H9 (cell line): ENCODE measurements around the gene PSME1. TPM values are rescaled to one million over a fixed set of nuclear protein-coding genes. Genes with fewer than 3 reads are reported as not detected.

Source experiments
- DNase-seq: peaks from one replicate; pipeline ENCODE4 v3.0.0-alpha.2; 2017
- H2AFZ ChIP-seq: one replicate; pipeline ENCODE4 v1.6.1; 2013; ENCODE audit warnings: mild to moderate bottlenecking, low read length, control low read depth, moderate library complexity
- H2AK5ac ChIP-seq: 2 replicates; pipeline ENCODE4 v1.6.1; 2013; ENCODE audit warnings: low read length, control low read depth, mixed read lengths; ENCODE audit not compliant: insufficient read length
- H2BK120ac ChIP-seq: one replicate; pipeline ENCODE4 v1.6.1; 2013; ENCODE audit warnings: low read depth, mild to moderate bottlenecking, low read length, control low read depth, inconsistent platforms; ENCODE audit not compliant: poor library complexity, severe bottlenecking
- H2BK12ac ChIP-seq: 2 replicates; pipeline ENCODE4 v1.6.1; 2013; ENCODE audit warnings: low read length, control low read depth, mixed read lengths, low read depth; ENCODE audit not compliant: insufficient read length
- H2BK15ac ChIP-seq: 2 replicates; pipeline ENCODE4 v1.6.1; 2013; ENCODE audit warnings: low read depth, low read length, control low read depth
- H2BK20ac ChIP-seq: one replicate; pipeline ENCODE4 v1.6.1; 2013; ENCODE audit warnings: low read depth, mild to moderate bottlenecking, low read length, control low read depth, inconsistent platforms; ENCODE audit not compliant: poor library complexity, severe bottlenecking
- H2BK5ac ChIP-seq: 2 replicates; pipeline ENCODE4 v1.6.1; 2013; ENCODE audit warnings: low read length, control low read depth, mixed read lengths; ENCODE audit not compliant: insufficient read length
- H3K14ac ChIP-seq: 2 replicates; pipeline ENCODE4 v1.6.1; 2013; ENCODE audit warnings: low read length, control low read depth; ENCODE audit not compliant: insufficient read depth
- H3K18ac ChIP-seq: 2 replicates; pipeline ENCODE4 v1.6.1; 2013; ENCODE audit warnings: low read depth, mild to moderate bottlenecking, mixed read lengths, low read length, control low read depth; ENCODE audit not compliant: insufficient read length
- H3K23ac ChIP-seq: 2 replicates; pipeline ENCODE4 v1.6.1; 2013; ENCODE audit warnings: low read length, control low read depth, mixed read lengths, low read depth; ENCODE audit not compliant: insufficient read length
- H3K23me2 ChIP-seq: 2 replicates; pipeline ENCODE4 v1.6.1; 2013; ENCODE audit warnings: low read depth, mild to moderate bottlenecking, mixed read lengths, low read length, control low read depth; ENCODE audit not compliant: insufficient read length, poor library complexity, severe bottlenecking
- H3K27ac ChIP-seq: 2 replicates; pipeline ENCODE4 v1.5.1; 2013; ENCODE audit warnings: low read length, control low read depth, mixed read lengths, low read depth; ENCODE audit not compliant: insufficient read length
- H3K27me3 ChIP-seq: 2 replicates; pipeline ENCODE4 v1.6.1; 2013; ENCODE audit warnings: low read length, control low read depth, inconsistent platforms; ENCODE audit not compliant: insufficient read depth
- H3K4ac ChIP-seq: 2 replicates; pipeline ENCODE4 v1.6.1; 2013; ENCODE audit warnings: low read depth, mild to moderate bottlenecking, control low read depth, inconsistent platforms, low read length, moderate library complexity
- H3K4me1 ChIP-seq: 2 replicates; pipeline ENCODE4 v1.6.1; 2013; ENCODE audit warnings: low read length, control low read depth, inconsistent platforms; ENCODE audit not compliant: insufficient read depth
- H3K4me2 ChIP-seq: 2 replicates; pipeline ENCODE4 v1.6.1; 2013; ENCODE audit warnings: low read length, control low read depth, mixed read lengths; ENCODE audit not compliant: insufficient read length, insufficient read depth
- H3K56ac ChIP-seq: 2 replicates; pipeline ENCODE4 v1.6.1; 2013; ENCODE audit warnings: low read depth, mild to moderate bottlenecking, mixed read lengths, low read length, control low read depth; ENCODE audit not compliant: insufficient read length
- H3K79me1 ChIP-seq: 2 replicates; pipeline ENCODE4 v1.6.1; 2013; ENCODE audit warnings: low read depth, mild to moderate bottlenecking, moderate library complexity, low read length, control low read depth, inconsistent platforms; ENCODE audit not compliant: insufficient read depth, poor library complexity, severe bottlenecking
- H3K79me2 ChIP-seq: 2 replicates; pipeline ENCODE4 v1.6.1; 2013; ENCODE audit warnings: low read length, control low read depth, inconsistent platforms; ENCODE audit not compliant: insufficient read depth
- H3K9ac ChIP-seq: 2 replicates; pipeline ENCODE4 v1.6.1; 2013; ENCODE audit warnings: low read length, control low read depth, mixed read lengths; ENCODE audit not compliant: insufficient read length; ENCODE audit errors: extremely low read depth
- H3K9me3 ChIP-seq: one replicate; pipeline ENCODE4 v1.6.1; 2013; ENCODE audit warnings: low read depth, low read length, inconsistent platforms; ENCODE audit not compliant: control insufficient read depth
- H3T11ph ChIP-seq: one replicate; pipeline ENCODE4 v1.6.1; 2013; ENCODE audit warnings: mild to moderate bottlenecking, low read length, control low read depth, inconsistent platforms
- H4K20me1 ChIP-seq: one replicate; pipeline ENCODE4 v1.6.1; 2013; ENCODE audit not compliant: control insufficient read depth, insufficient read length, insufficient read depth
- H4K5ac ChIP-seq: 2 replicates; pipeline ENCODE4 v1.6.1; 2013; ENCODE audit warnings: low read depth, mild to moderate bottlenecking, mixed read lengths, low read length, control low read depth; ENCODE audit not compliant: insufficient read length
- H4K8ac ChIP-seq: replicated peaks from 2 replicates; pipeline ENCODE4 v1.6.1; 2013; ENCODE audit warnings: low read length, control low read depth, mixed read lengths, low read depth; ENCODE audit not compliant: insufficient read length
- H4K91ac ChIP-seq: 2 replicates; pipeline ENCODE4 v1.6.1; 2013; ENCODE audit warnings: low read depth, mild to moderate bottlenecking, moderate library complexity, mixed read lengths, low read length, control low read depth; ENCODE audit not compliant: insufficient read length
- H3K27ac Mint-ChIP-seq, 3 experiments: 2 replicates in 2 of 3; 3 replicates in 1 of 3; pipeline ENCODE4 v1.8.0; 2020 to 2021; ENCODE audit warnings: mixed read lengths in 3 of 3, mild to moderate bottlenecking in 1 of 3, moderate library complexity in 1 of 3
- H3K27me3 Mint-ChIP-seq: 2 replicates; pipeline ENCODE4 v1.8.0; 2021; ENCODE audit warnings: low read depth, mild to moderate bottlenecking, moderate library complexity, mixed read lengths
- H3K36me3 Mint-ChIP-seq, 3 experiments: 2 replicates in 2 of 3; 3 replicates in 1 of 3; pipeline ENCODE4 v1.8.0; 2020 to 2021; ENCODE audit warnings: low read depth in 3 of 3, mixed read lengths in 3 of 3; ENCODE audit not compliant: insufficient read depth in 1 of 3
- H3K4me1 Mint-ChIP-seq, 2 experiments: 2 replicates each; pipeline ENCODE4 v1.8.0; 2020; ENCODE audit warnings: mixed read lengths in 2 of 2
- H3K4me3 Mint-ChIP-seq, 2 experiments: 2 replicates in 1 of 2; 3 replicates in 1 of 2; pipeline ENCODE4 v1.8.0; 2020 to 2021; ENCODE audit warnings: mild to moderate bottlenecking in 2 of 2, mixed read lengths in 2 of 2, moderate library complexity in 1 of 2
- H3K9me3 Mint-ChIP-seq, 2 experiments: 2 replicates in 1 of 2; 3 replicates in 1 of 2; pipeline ENCODE4 v1.8.0; 2020; ENCODE audit warnings: mild to moderate bottlenecking in 2 of 2, mixed read lengths in 2 of 2, moderate library complexity in 1 of 2
- CTCF ChIP-seq: fragments of 200-600 bp; sonication (generic); conservative IDR thresholded peaks from 3 replicates; pipeline ENCODE4 v1.8.0; 2021; ENCODE audit warnings: antibody characterized with exemption, mild to moderate bottlenecking
- WGBS: extraction: QIAGEN DNeasy Blood & Tissue Kit; methylation state at CpG from one replicate; pipeline ENCODE4 v1.1.7; 2013; ENCODE audit warnings: missing lambda C conversion rate, low lambda C conversion rate, mixed read lengths; ENCODE audit not compliant: insufficient read length; ENCODE audit errors: extremely low coverage; 5-methylcytosine and 5-hydroxymethylcytosine counted together
- total RNA-seq: library from RNA; stranded (reverse); gene quantifications from 2 replicates; pipeline ENCODE4 v1.2.1, GENCODE V29; 2021

Gene PSME1
- total RNA-seq, 1 experiment from 2014 or later, result 109 TPM

- peaks cover 4% of the 10 kb centered on the region for H3K79me1 ChIP-seq
- no peaks in the 10 kb centered on the region for H3K27me3 Mint-ChIP-seq
- no peak within 1 kb of the TSS for H2AFZ ChIP-seq
- peaks cover 15 to 58% (median 55%) of the 10 kb centered on the region in 3 experiments for H3K36me3 Mint-ChIP-seq
- peaks cover 8% of the 10 kb centered on the region; the same call in 1 of the 2 replicates for H3K79me2 ChIP-seq
- H3K4me2 ChIP-seq, result peak within 1 kb of the TSS; percentile 83
- no peaks in the 10 kb centered on the region for H3K4me1 ChIP-seq
- no peak within 1 kb of the TSS for H2BK20ac ChIP-seq
- H3K9me3 ChIP-seq, result no peaks in the 10 kb centered on the region
- peak within 1 kb of the TSS; percentile 96 to 99 (median 98) for H3K27ac Mint-ChIP-seq
- H3K23ac ChIP-seq, result no peak within 1 kb of the TSS
- TF ChIP-seq CTCF, result no peak
- no peaks in the 10 kb centered on the region for H3K9me3 Mint-ChIP-seq
- DNase-seq, result peak; percentile 99
- H4K91ac ChIP-seq, result no peak within 1 kb of the TSS
- H2BK5ac ChIP-seq, result no peak within 1 kb of the TSS
- no peak within 1 kb of the TSS for H3T11ph ChIP-seq
- no peak within 1 kb of the TSS for H2BK15ac ChIP-seq
- H3K9ac ChIP-seq, result peak within 1 kb of the TSS; percentile 86
- H3K27ac ChIP-seq, result no peak within 1 kb of the TSS
- no peak within 1 kb of the TSS for H3K4ac ChIP-seq
- no peak within 1 kb of the TSS for H4K5ac ChIP-seq
- H3K27me3 ChIP-seq, result no peaks in the 10 kb centered on the region
- no peak within 1 kb of the TSS for H2AK5ac ChIP-seq
- H2BK12ac ChIP-seq, result no peak within 1 kb of the TSS
- no CpG with 5 or more reads among the region's 25 CpGs for WGBS
- peaks cover 24% of the 10 kb centered on the region in 2 experiments for H3K4me1 Mint-ChIP-seq
- no peak within 1 kb of the TSS for H4K8ac ChIP-seq
- H3K4me3 Mint-ChIP-seq, result peak within 1 kb of the TSS; percentile 96 to 99
- H3K56ac ChIP-seq, result no peak within 1 kb of the TSS
- no peaks in the 10 kb centered on the region for H4K20me1 ChIP-seq
- peak within 1 kb of the TSS; percentile 81; the same call in 1 of the 2 replicates for H3K14ac ChIP-seq
- H2BK120ac ChIP-seq, result no peak within 1 kb of the TSS
- peak within 1 kb of the TSS; percentile 77 for H3K18ac ChIP-seq
- peaks cover 19% of the 10 kb centered on the region for H3K23me2 ChIP-seq
Observed at GRCh38 chr14:24146453-24146977, 10.5 kb downstream of the PSME1 start, which contains the start of gene PSME2. Gene PSME2 (minus strand): TSS chr14:24146610. CDS start chr14:24146581, 29 bp downstream.
